HG02870 (cell line): Measurements from ENCODE around the gene PLS3.

Experiments
- ATAC-seq: cut with Tn5 transposase; IDR thresholded peaks from one replicate; pipeline ENCODE4 v1.9.1; 2021; ENCODE audit warnings: mild to moderate bottlenecking, moderate library complexity; ENCODE audit not compliant: unreplicated experiment

PLS3 gene

GRCh38 chrX:115687595-115687994 is 126.6 kb downstream of the PLS3 start:
- ATAC-seq, result no peak

- no peak for ATAC-seq
Measured at GRCh38 chrX:115689931-115690330, 129.0 kb downstream of the PLS3 start.

GRCh38 chrX:115690511-115691216 is 129.7 kb downstream of the PLS3 start:
- ATAC-seq, result peak; percentile 94

- ATAC-seq, result no peak
Measured at GRCh38 chrX:115693476-115693875, 132.5 kb downstream of the PLS3 start.

- ATAC-seq, result no peak
Measured at GRCh38 chrX:115694028-115694427, 133.1 kb downstream of the PLS3 start.

- ATAC-seq, result no peak
Measured at GRCh38 chrX:115696039-115696438, 135.1 kb downstream of the PLS3 start.

- no peak for ATAC-seq
Measured at GRCh38 chrX:115696939-115697338, 136.0 kb downstream of the PLS3 start.

GRCh38 chrX:115697806-115698205 is 136.8 kb downstream of the PLS3 start:
- ATAC-seq, result no peak
